HG02798 (cell line): ENCODE measurements around the gene MOK.

Experiments used
- ATAC-seq: cut with Tn5 transposase; IDR thresholded peaks from one replicate; pipeline ENCODE4 v1.9.1; 2021; ENCODE audit warnings: mild to moderate bottlenecking; ENCODE audit not compliant: unreplicated experiment, poor library complexity

Gene MOK

DNA sequence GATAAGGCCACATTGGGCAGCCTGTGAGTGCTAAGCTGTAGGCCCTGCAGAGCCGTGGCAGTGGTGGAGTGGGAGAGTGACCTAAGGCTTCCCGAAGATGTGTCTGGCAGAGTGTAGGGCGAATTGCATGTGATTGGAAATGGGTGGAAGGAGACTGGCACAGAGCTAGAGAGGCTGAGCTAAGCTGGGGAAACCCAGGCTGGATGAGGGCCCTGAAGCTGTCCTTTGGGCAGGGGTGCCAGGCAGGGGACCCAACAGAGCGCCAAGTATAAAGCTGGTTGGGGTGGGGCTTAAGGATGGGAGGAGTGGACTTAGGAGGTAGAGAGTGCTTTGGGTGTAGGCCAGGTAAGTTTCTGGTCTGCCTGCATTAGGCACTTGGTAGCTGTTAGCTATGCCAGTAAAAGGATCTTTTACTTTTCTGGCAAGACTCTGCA lies 117.4 kb downstream of the MOK start:
- no peak for ATAC-seq

DNA sequence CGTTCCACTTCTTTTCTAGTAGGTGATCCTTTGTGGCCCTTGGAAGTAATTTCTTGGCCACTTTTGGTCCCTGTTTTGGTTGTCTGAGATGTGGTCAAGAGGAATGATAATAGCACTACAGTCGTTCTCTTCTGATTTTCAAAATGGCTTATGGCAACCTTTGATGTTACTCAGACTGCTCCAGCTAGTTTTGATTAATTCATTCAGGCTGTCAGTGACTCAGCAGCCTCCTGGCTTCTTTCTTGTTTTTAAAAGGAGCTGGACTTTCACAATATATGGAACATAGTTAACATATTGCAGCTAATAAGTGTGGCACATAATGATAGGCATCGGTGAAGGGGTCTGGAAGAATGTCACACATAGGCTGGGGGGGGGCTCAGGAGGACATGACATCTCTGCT lies 117.9 kb downstream of the MOK start:
- ATAC-seq = no peak

DNA sequence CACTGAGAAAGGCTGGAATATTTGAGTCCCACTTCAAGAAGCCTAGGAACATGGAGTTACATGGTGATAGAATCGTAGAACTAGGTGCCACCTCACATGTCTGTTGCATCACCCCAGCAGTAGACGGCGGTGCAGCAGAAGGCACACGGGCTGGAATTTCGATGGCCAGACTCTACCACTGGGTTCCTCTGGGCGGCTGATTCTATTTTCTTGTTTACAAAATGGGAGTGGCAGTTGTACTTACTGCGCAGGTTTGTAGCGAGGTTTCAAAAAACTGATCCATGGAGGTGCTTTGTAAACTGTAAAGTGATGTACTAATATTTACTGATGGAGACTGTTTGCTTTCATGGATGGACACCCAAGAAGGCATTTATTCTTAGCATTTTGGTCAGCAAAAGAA lies 119.6 kb downstream of the MOK start:
- no peak for ATAC-seq

DNA sequence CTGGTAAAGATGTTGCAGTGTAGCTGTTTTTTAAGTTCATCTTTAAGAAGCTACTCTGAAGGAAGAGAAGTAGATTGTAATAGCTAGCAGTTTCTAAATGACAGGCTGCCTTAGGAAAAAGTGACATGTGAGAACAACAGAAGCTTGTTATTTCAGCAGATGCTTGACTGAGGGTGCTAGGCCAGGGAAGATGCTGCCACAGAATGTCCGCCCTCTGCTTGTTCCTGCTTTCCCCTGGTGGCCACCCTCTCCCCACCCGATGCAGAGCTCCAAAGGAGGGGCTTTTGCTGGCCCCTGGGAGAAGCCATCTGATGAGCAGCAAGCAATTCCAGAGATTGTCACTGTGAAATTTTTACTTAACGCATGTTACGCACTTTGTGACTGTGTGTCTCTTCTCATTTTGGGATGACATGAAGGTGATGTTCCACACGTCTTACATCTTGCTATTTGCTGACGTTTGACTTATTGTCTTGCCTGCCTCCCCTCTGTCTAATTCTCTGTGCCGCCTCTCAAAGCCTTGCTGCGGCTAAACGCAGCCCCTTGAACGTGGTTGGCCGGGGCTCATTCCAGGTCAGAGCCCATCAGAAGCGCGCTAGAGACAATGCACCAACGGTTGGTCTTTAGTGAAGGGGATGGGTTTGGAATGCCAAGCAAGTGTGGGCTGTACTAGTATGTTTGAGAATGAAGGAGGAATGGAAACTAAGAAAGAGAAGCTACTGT lies 120.5 kb downstream of the MOK start:
- ATAC-seq = no peak

DNA sequence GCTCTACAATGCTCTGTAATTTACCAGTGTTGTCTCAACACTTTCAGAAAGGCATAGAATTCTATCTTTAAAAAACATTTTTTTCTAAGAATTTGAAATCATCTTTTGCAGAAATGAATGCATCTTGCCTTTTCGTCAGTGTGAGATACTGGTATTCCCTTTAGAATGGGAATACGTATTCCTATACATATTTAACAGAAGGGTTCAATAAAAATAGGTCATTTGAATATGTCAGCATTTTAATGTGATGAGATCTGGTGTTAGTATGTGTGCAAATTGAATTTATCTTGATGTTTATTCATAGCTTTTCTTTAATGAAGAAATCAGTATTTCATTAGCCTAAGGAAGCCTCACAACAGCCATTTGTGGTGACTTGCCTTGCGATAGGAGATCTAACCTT lies 121.1 kb downstream of the MOK start:
- no peak for ATAC-seq

DNA sequence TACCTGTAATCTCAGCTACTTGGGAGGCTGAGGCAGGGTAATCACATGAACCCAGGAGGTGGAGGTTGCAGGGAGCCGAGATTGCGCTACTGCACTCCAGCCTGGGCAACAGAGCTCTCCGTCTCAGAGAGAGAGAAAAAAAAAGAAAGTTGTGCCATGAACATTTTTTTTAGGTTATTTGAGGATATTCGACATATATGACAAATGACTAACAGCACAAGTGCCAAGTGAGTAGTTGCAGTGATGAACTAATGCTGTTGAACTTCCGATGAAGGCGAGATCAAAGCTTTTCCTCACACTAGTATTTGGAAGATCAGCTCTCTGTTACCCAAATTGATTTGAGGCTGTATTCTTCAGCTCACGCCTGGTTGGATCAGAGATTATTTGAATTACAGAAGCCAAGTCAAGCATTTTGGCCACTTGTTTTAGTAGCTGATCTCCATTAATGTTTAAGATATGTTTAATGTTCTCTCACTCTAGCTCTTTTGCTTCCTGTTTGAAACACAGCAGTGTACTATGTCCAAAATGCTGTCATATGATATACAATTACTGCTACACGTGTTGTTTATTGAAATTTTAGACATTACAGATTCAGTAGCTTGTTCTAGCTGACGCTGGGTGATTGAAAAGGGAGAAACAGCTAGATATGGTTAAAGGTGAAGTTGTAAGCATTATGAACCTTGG lies 121.9 kb downstream of the MOK start:
- ATAC-seq = no peak

DNA sequence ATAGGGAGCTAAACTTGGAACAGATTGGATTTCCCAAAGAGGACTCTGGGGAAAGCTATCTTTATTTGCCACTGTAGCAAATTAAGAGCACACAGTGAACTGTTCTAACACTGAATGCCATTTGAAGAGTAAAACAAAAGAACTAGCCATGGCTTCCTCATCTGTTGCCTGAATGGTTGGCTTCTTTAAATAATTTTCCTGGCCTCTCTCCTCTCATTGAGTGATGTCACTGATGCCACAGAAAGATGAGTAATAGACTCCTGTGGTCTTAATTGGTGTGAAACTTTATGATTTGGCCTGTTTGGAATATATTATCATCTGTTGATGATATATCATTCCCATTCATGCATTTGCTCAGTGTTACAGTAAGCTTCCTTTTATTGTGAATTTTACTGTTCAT lies 122.8 kb downstream of the MOK start:
- ATAC-seq = no peak

DNA sequence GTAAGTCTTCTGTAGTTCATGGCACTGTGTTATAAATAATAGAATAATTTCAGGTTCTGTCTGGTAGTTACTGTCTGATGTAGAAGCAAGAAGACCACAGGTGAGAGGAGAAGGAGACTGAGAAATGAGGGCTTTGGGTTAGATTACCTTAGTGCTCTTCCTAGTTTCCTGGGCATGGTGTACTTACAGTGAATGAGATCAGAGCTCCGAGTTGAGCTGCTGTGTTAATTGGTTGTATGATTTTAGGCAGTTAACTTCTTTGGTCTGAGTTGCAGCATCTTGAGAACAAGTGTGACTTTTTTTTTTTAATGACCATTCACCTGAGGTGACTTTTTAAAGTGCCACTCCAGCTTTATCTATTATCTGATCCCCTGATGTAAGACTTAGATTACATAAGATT lies 123.8 kb downstream of the MOK start:
- no peak for ATAC-seq

DNA sequence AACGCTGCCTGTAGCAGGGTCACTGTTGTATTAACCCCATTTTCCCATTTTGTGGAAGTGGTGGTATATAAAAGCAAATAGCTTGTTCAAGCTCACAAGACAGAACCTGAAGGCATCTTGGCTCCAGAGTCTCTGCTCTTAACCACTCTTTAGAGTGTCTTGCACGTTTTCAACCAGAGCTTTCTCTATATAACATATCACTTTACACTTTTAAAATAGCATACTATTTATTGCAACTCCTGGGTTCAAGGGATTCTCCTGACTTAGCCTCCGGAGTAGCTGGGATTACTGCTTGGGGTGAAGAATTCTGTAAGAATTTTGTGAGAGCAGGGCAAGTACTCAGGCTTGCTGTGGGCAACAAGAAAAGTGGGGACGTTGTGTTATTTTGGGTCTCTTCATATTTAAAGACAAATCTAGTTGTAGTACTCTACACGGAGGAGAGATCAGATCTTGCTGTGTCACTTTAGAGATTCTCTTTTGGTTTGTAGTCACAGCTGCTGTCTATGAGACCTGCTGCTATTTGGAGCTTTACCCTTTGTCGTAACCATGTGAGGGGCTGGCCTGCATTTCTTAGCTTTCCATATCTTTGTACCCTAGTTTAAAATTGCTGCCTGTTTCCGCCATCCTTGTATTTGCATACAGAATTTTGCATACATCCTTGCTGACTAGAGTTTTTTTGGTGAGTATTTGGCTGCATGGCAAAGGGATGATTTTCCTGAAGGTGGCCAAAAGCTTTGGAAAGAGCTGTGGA lies 124.5 kb downstream of the MOK start:
- ATAC-seq = no peak
